SK-N-SH (cell line): ENCODE measurements around the gene AKAP12.

ENCODE experiments used
- CTCF ChIP-seq: fragments of 200-600 bp; sonication (generic); IDR thresholded peaks from 2 replicates; pipeline ENCODE4 v1.6.1; 2017; ENCODE audit warnings: antibody characterized with exemption, mild to moderate bottlenecking, moderate library complexity
- EP300 ChIP-seq, 2 experiments: IDR thresholded peaks; 2 replicates each; pipeline versions ENCODE4 v1.4.0 to v1.6.1; 2012; ENCODE audit warnings: borderline replicate concordance in 1 of 2, low read depth in 1 of 2, low read length in 1 of 2
- EZH2phosphoT487 ChIP-seq: fragments of 200-600 bp; sonication (generic); IDR thresholded peaks from 2 replicates; pipeline ENCODE4 v1.6.1; 2017; ENCODE audit warnings: low read depth, mixed run types, mild to moderate bottlenecking, antibody characterized with exemption, moderate library complexity, borderline replicate concordance
- FOXM1 ChIP-seq: IDR thresholded peaks from 2 replicates; pipeline ENCODE4 v1.4.0; 2012; ENCODE audit warnings: low read depth, mild to moderate bottlenecking
- GABPA ChIP-seq: IDR thresholded peaks from 2 replicates; pipeline ENCODE4 v1.4.0; 2012; ENCODE audit warnings: low read depth, mild to moderate bottlenecking
- IRF3 ChIP-seq: fragments of 150-350 bp; IDR thresholded peaks from 2 replicates; pipeline ENCODE4 v1.6.1; 2016; ENCODE audit warnings: mild to moderate bottlenecking, low read depth, low read length
- MXI1 ChIP-seq: IDR thresholded peaks from 2 replicates; pipeline ENCODE4 v1.6.1; 2012; ENCODE audit warnings: mild to moderate bottlenecking, low read depth, low read length, improper control_type of control experiment
- PBX3 ChIP-seq: IDR thresholded peaks from 2 replicates; pipeline ENCODE4; 2012
- POLR2AphosphoS5 ChIP-seq: IDR thresholded peaks from 2 replicates; pipeline ENCODE4 v1.6.1; 2012; ENCODE audit warnings: low read depth, low read length
- REST ChIP-seq: IDR thresholded peaks from 2 replicates; pipeline ENCODE4 v1.6.1; 2012; ENCODE audit warnings: mild to moderate bottlenecking, low read depth, low read length, moderate library complexity
- SIN3A ChIP-seq: IDR thresholded peaks from 2 replicates; pipeline ENCODE4 v1.6.1; 2012; ENCODE audit warnings: low read depth, mild to moderate bottlenecking, low read length, moderate library complexity, borderline replicate concordance
- TCF12 ChIP-seq: IDR thresholded peaks from 2 replicates; pipeline ENCODE4 v1.4.0; 2012
- USF1 ChIP-seq: IDR thresholded peaks from 2 replicates; pipeline ENCODE4 v1.4.0; 2012; ENCODE audit warnings: low read depth, borderline replicate concordance
- ZBTB33 ChIP-seq: IDR thresholded peaks from 2 replicates; pipeline ENCODE4 v1.4.0; 2012; ENCODE audit warnings: low read depth, borderline replicate concordance

GRCh38 chr6:151209071-151209831 lies 30.5 kb upstream of the AKAP12 start:
- TF ChIP-seq CTCF: no peak
- TF ChIP-seq USF1: no peak
- no peak for TF ChIP-seq MXI1
- no peak for TF ChIP-seq EP300 (IDR thresholded peaks at IDR 0.05; ENCODE audit: borderline replicate concordance in 1 of 2, low read depth in 1 of 2, low read length in 1 of 2)
- no peak for TF ChIP-seq IRF3
- no peak for TF ChIP-seq PBX3
- TF ChIP-seq EZH2phosphoT487: no peak
- no peak for TF ChIP-seq SIN3A
- no peak for TF ChIP-seq TCF12
- TF ChIP-seq GABPA: no peak
- no peak for TF ChIP-seq POLR2AphosphoS5
- TF ChIP-seq REST: no peak
- TF ChIP-seq FOXM1: no peak
- no peak for TF ChIP-seq ZBTB33
